ENCODE data around the gene PLSCR3.

PLSCR3 gene

GRCh38 chr17:7416323-7416722 lies 22.0 kb upstream of the PLSCR3 start:
- no peak overlapping the region for H3K27ac ChIP-seq
- no peak for TF ChIP-seq ZFX (IDR thresholded peaks at IDR 0.05)
- TF ChIP-seq CTCF (conservative IDR thresholded peaks at IDR 0.05), result no peak

- no peak overlapping the region for H3K27ac ChIP-seq
- no peak for TF ChIP-seq ZFX (IDR thresholded peaks at IDR 0.05)
- no peak for TF ChIP-seq CTCF (conservative IDR thresholded peaks at IDR 0.05)
Measured at GRCh38 chr17:7415784-7416183, 21.5 kb upstream of the PLSCR3 start.

GRCh38 chr17:7414837-7415236 lies 20.5 kb upstream of the PLSCR3 start:
- TF ChIP-seq ZFX (IDR thresholded peaks at IDR 0.05) (no peak), CTCF (conservative IDR thresholded peaks at IDR 0.05) (no peak)
- H3K27ac ChIP-seq, result no peak overlapping the region

GRCh38 chr17:7413346-7413985 lies 19.1 kb upstream of the PLSCR3 start:
- no peak overlapping the region for H3K27ac ChIP-seq
- TF ChIP-seq ZFX (IDR thresholded peaks at IDR 0.05) (no peak), CTCF (conservative IDR thresholded peaks at IDR 0.05) (no peak)

GRCh38 chr17:7411427-7411750 lies 17.1 kb upstream of the PLSCR3 start:
- TF ChIP-seq CTCF (conservative IDR thresholded peaks at IDR 0.05), result no peak
- no peak overlapping the region for H3K27ac ChIP-seq

GRCh38 chr17:7410634-7411426 lies 16.5 kb upstream of the PLSCR3 start:
- no peak overlapping the region for H3K27ac ChIP-seq
- no peak for TF ChIP-seq ZFX (IDR thresholded peaks at IDR 0.05)
- no peak for TF ChIP-seq CTCF (conservative IDR thresholded peaks at IDR 0.05)

- no peak for TF ChIP-seq ZFX (IDR thresholded peaks at IDR 0.05)
- no peak for TF ChIP-seq CTCF (conservative IDR thresholded peaks at IDR 0.05)
- no peak overlapping the region for H3K27ac ChIP-seq
Measured at GRCh38 chr17:7409716-7410115, 15.4 kb upstream of the PLSCR3 start.
